ENCODE data around the gene C9orf43. TPM values are rescaled to one million over a fixed set of nuclear protein-coding genes. Genes with fewer than 3 reads are reported as not detected.
"Not testable (repeated sequence)": the region's sequence is repeated elsewhere in the genome, so short reads cannot be mapped to it uniquely, and the experiment has no call there.

The C9orf43 gene
- total RNA-seq: under 1 TPM in 1 of 2 donors, not detected in 1; 0.18 TPM
- polyA plus RNA-seq: not detected
- long read RNA-seq, donor 1, partial matches to known transcripts: 0 of 1 reads
- long read RNA-seq, donor 1, other reads (novel, unspliced or antisense): 1 of 1 reads
- long read RNA-seq, donor 2: 0 reads

GRCh38 chr9:113410207-113410864, at the start of gene C9orf43, which contains the start of gene POLE3:
Gene C9orf43 (plus strand): TSS chr9:113410747. CDS start chr9:113413494, 2,747 bp downstream.
Gene POLE3 (minus strand): TSS chr9:113410675. CDS start chr9:113410293, 382 bp downstream.
- Histone ChIP-seq H3K27ac (ENCODE audit: low read depth in 1 of 2, low read length in 2 of 2) (peak within 1 kb of the TSS in 1 of 2 donors; percentile 72), H3K27me3 (ENCODE audit: control insufficient read depth in 1 of 2, insufficient read depth in 2 of 2, low read length in 1 of 2) (no peaks in the 10 kb centered on the region), H3K9me3 (ENCODE audit: control insufficient read depth, low read length) (no peaks in the 10 kb centered on the region), H3K36me3 (ENCODE audit: control insufficient read depth in 1 of 2, insufficient read depth in 2 of 2, low read length in 1 of 2) (no peaks in the 10 kb centered on the region), H3K4me1 (ENCODE audit: control insufficient read depth in 1 of 2, insufficient read depth in 2 of 2, low read length in 2 of 2) (no peaks in the 10 kb centered on the region), H3K4me3 (ENCODE audit: low read length in 2 of 2) (peak within 1 kb of the TSS; percentile 60 to 82)
- intact Hi-C loops (cut with DNase I): no loop called here
- ATAC-seq (ENCODE audit: low FRiP score) (peak; percentile 99), DNase-seq (peak; percentile 97 to 98)
- WGBS, 2 donors: 0 to 1% methylated on average over 60 to 61 of the region's 61 CpGs

- Histone ChIP-seq H3K36me3 (ENCODE audit: control insufficient read depth in 1 of 2, insufficient read depth in 2 of 2, low read length in 1 of 2) (no peaks in the 10 kb centered on the region), H3K4me3 (ENCODE audit: low read length in 2 of 2) (no peak overlapping the region), H3K4me1 (ENCODE audit: control insufficient read depth in 1 of 2, insufficient read depth in 2 of 2, low read length in 2 of 2) (no peaks in the 10 kb centered on the region), H3K9me3 (ENCODE audit: control insufficient read depth, low read length) (no peaks in the 10 kb centered on the region), H3K27ac (ENCODE audit: low read depth in 1 of 2, low read length in 2 of 2) (no peak overlapping the region), H3K27me3 (ENCODE audit: control insufficient read depth in 1 of 2, insufficient read depth in 2 of 2, low read length in 1 of 2) (no peaks in the 10 kb centered on the region)
- no peak for DNase-seq
- ATAC-seq (ENCODE audit: low FRiP score): no peak
- intact Hi-C loops (cut with DNase I): no loop called here
- 70 to 72% methylated on average over 7 of the region's 7 CpGs for WGBS, 2 donors
Observed at GRCh38 chr9:113361304-113362018, 49.1 kb upstream of the C9orf43 start.

DNA sequence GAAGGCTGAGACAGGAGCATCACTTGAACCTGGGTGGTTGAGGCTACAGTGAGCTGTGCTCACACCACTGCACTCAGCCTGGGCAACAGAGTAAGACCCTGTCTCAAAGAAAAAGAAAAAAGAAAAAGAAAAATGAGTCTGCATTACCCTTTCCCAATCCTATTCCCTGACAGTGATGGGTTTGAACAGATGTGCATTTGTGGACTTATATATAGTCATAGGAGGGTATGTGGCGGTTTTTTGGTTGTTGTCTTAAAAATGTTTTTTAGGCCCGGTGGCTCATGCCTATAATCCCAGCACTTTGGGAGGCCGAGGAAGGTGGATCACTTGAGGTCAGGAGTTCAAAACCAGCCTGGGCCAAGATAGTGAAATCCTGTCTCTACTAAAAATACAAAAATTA, 47.2 kb upstream of the C9orf43 start:
- 64 to 76% methylated on average over 3 of the region's 3 CpGs for WGBS, 2 donors
- H3K9me3 ChIP-seq (ENCODE audit: control insufficient read depth, low read length): no peaks in the 10 kb centered on the region
- no peaks in the 10 kb centered on the region for H3K27me3 ChIP-seq (ENCODE audit: control insufficient read depth in 1 of 2, insufficient read depth in 2 of 2, low read length in 1 of 2)
- H3K27ac ChIP-seq (ENCODE audit: low read depth in 1 of 2, low read length in 2 of 2): no peak overlapping the region
- no peak for DNase-seq
- intact Hi-C loops (cut with DNase I): no loop called here
- no peak overlapping the region for H3K4me3 ChIP-seq (ENCODE audit: low read length in 2 of 2)
- no peak for ATAC-seq (ENCODE audit: low FRiP score)
- H3K4me1 ChIP-seq (ENCODE audit: control insufficient read depth in 1 of 2, insufficient read depth in 2 of 2, low read length in 2 of 2): no peaks in the 10 kb centered on the region
- H3K36me3 ChIP-seq (ENCODE audit: control insufficient read depth in 1 of 2, insufficient read depth in 2 of 2, low read length in 1 of 2): no peaks in the 10 kb centered on the region

- no peaks in the 10 kb centered on the region for H3K36me3 ChIP-seq (ENCODE audit: control insufficient read depth in 1 of 2, insufficient read depth in 2 of 2, low read length in 1 of 2)
- no peaks in the 10 kb centered on the region for H3K27me3 ChIP-seq (ENCODE audit: control insufficient read depth in 1 of 2, insufficient read depth in 2 of 2, low read length in 1 of 2)
- intact Hi-C loops (cut with DNase I): no loop called here
- ATAC-seq (ENCODE audit: low FRiP score) (no peak), DNase-seq (no peak)
- H3K4me1 ChIP-seq (ENCODE audit: control insufficient read depth in 1 of 2, insufficient read depth in 2 of 2, low read length in 2 of 2): no peaks in the 10 kb centered on the region
- no peaks in the 10 kb centered on the region for H3K9me3 ChIP-seq (ENCODE audit: control insufficient read depth, low read length)
- no peak overlapping the region for H3K4me3 ChIP-seq (ENCODE audit: low read length in 2 of 2)
- no peak overlapping the region for H3K27ac ChIP-seq (ENCODE audit: low read depth in 1 of 2, low read length in 2 of 2)
- WGBS, 2 donors: 70 to 90% methylated on average over 1 of the region's 1 CpG
Observed at GRCh38 chr9:113364951-113365350, 45.6 kb upstream of the C9orf43 start.

- DNase-seq; intact Hi-C loops (cut with DNase I); H3K27me3 ChIP-seq (ENCODE audit: control insufficient read depth in 1 of 2, insufficient read depth in 2 of 2, low read length in 1 of 2); H3K27ac ChIP-seq (ENCODE audit: low read depth in 1 of 2, low read length in 2 of 2); ATAC-seq (ENCODE audit: low FRiP score); H3K36me3 ChIP-seq (ENCODE audit: control insufficient read depth in 1 of 2, insufficient read depth in 2 of 2, low read length in 1 of 2); H3K4me1 ChIP-seq (ENCODE audit: control insufficient read depth in 1 of 2, insufficient read depth in 2 of 2, low read length in 2 of 2); H3K9me3 ChIP-seq (ENCODE audit: control insufficient read depth, low read length); H3K4me3 ChIP-seq (ENCODE audit: low read length in 2 of 2): not testable (repeated sequence)
- 88 to 95% methylated on average over 3 of the region's 3 CpGs for WGBS, 2 donors
Observed at GRCh38 chr9:113365652-113366051, 44.9 kb upstream of the C9orf43 start.

GRCh38 chr9:113368348-113368981, 42.1 kb upstream of the C9orf43 start:
- ATAC-seq (ENCODE audit: low FRiP score): no peak
- Histone ChIP-seq H3K27me3 (ENCODE audit: control insufficient read depth in 1 of 2, insufficient read depth in 2 of 2, low read length in 1 of 2) (no peaks in the 10 kb centered on the region), H3K9me3 (ENCODE audit: control insufficient read depth, low read length) (no peaks in the 10 kb centered on the region), H3K36me3 (ENCODE audit: control insufficient read depth in 1 of 2, insufficient read depth in 2 of 2, low read length in 1 of 2) (no peaks in the 10 kb centered on the region), H3K27ac (ENCODE audit: low read depth in 1 of 2, low read length in 2 of 2) (no peak overlapping the region), H3K4me3 (ENCODE audit: low read length in 2 of 2) (no peak overlapping the region), H3K4me1 (ENCODE audit: control insufficient read depth in 1 of 2, insufficient read depth in 2 of 2, low read length in 2 of 2) (peaks cover 0 to 4% of the 10 kb centered on the region in 2 donors)
- DNase-seq: no peak
- WGBS, 2 donors: 94 to 95% methylated on average over 5 of the region's 5 CpGs
- intact Hi-C loops (cut with DNase I): no loop called here

- ATAC-seq (ENCODE audit: low FRiP score): no peak
- 78 to 83% methylated on average over 13 of the region's 13 CpGs for whole genome bisulfite sequencing, 2 donors
- DNase-seq: no peak
- Histone ChIP-seq H3K4me3 (ENCODE audit: low read length in 2 of 2) (no peak overlapping the region), H3K36me3 (ENCODE audit: control insufficient read depth in 1 of 2, insufficient read depth in 2 of 2, low read length in 1 of 2) (peaks cover 0 to 2% of the 10 kb centered on the region in 2 donors), H3K27me3 (ENCODE audit: control insufficient read depth in 1 of 2, insufficient read depth in 2 of 2, low read length in 1 of 2) (no peaks in the 10 kb centered on the region), H3K4me1 (ENCODE audit: control insufficient read depth in 1 of 2, insufficient read depth in 2 of 2, low read length in 2 of 2) (peaks cover 0 to 4% of the 10 kb centered on the region in 2 donors), H3K27ac (ENCODE audit: low read depth in 1 of 2, low read length in 2 of 2) (no peak overlapping the region), H3K9me3 (ENCODE audit: control insufficient read depth, low read length) (no peaks in the 10 kb centered on the region)
- intact Hi-C loops (cut with DNase I): no loop called here
Observed at GRCh38 chr9:113368982-113369854, 41.3 kb upstream of the C9orf43 start.

DNA sequence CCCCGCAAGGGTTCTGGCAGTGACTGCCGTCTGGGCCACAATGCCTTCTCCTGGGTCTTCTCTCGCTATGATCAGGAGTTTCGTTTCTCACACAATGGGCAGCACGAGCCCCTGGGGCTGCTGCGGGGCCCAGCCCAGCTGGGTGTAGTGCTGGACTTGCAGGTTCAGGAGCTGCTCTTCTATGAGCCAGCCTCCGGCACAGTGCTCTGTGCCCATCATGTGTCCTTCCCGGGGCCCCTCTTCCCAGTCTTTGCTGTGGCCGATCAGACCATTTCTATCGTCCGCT, 40.7 kb upstream of the C9orf43 start:
- Histone ChIP-seq H3K4me3 (ENCODE audit: low read length in 2 of 2) (no peak overlapping the region), H3K27ac (ENCODE audit: low read depth in 1 of 2, low read length in 2 of 2) (no peak overlapping the region), H3K27me3 (ENCODE audit: control insufficient read depth in 1 of 2, insufficient read depth in 2 of 2, low read length in 1 of 2) (no peaks in the 10 kb centered on the region), H3K9me3 (ENCODE audit: control insufficient read depth, low read length) (no peaks in the 10 kb centered on the region), H3K4me1 (ENCODE audit: control insufficient read depth in 1 of 2, insufficient read depth in 2 of 2, low read length in 2 of 2) (peaks cover 0 to 4% of the 10 kb centered on the region in 2 donors), H3K36me3 (ENCODE audit: control insufficient read depth in 1 of 2, insufficient read depth in 2 of 2, low read length in 1 of 2) (peaks cover 0 to 4% of the 10 kb centered on the region in 2 donors)
- no peak for ATAC-seq (ENCODE audit: low FRiP score)
- 89% methylated on average over 11 of the region's 11 CpGs for WGBS, 2 donors
- intact Hi-C loops (cut with DNase I): loop anchor here in 1 of 2 donors (10.0 kb wide), 1 partner anchor 55 kb away; no protein-coding TSS in a partner anchor
- no peak for DNase-seq

All from aorta (tissue), 5 donors.